HEK293T (cell line): ENCODE results near the gene LGI4.
"Not testable (repeated sequence)": the region's sequence is repeated elsewhere in the genome, so short reads cannot be mapped to it uniquely, and the experiment has no call there.

Experiments used
- CTCF ChIA-PET: fragments of 350-600 bp; formaldehyde crosslinking; extraction: SDS; loops from one replicate; lab custom pipeline; 2021; ENCODE audit warnings: antibody characterized with exemption, inconsistent platforms; lab: Yijun Ruan, JAX
- POLR2A ChIA-PET: fragments of 350-600 bp; formaldehyde crosslinking; extraction: SDS; loops from one replicate; lab custom pipeline; 2020; ENCODE audit warnings: antibody characterized with exemption, inconsistent platforms; lab: Yijun Ruan, JAX
- DNase-seq: peaks from one replicate; pipeline ENCODE4 v3.0.0; 2012; ENCODE audit warnings: mixed read lengths; ENCODE audit errors: extremely low spot score
- ARNT ChIP-seq: fragments of 450-650 bp; IDR thresholded peaks from 2 replicates; pipeline ENCODE4 v1.6.1; 2017; ENCODE audit warnings: mild to moderate bottlenecking
- BHLHE40 ChIP-seq: fragments of 450-650 bp; IDR thresholded peaks from 2 replicates; pipeline ENCODE4 v1.6.1; 2016; ENCODE audit warnings: mild to moderate bottlenecking, moderate library complexity, borderline replicate concordance
- CTBP1 ChIP-seq: fragments of 450-650 bp; IDR thresholded peaks from 2 replicates; pipeline ENCODE4 v1.6.1; 2016; ENCODE audit warnings: borderline replicate concordance
- ELF4 ChIP-seq: fragments of 450-650 bp; IDR thresholded peaks from 2 replicates; pipeline ENCODE4 v1.6.1; 2017; ENCODE audit warnings: antibody characterized with exemption
- FOXA1 ChIP-seq: fragments of 450-650 bp; IDR thresholded peaks from 2 replicates; pipeline ENCODE4 v1.6.1; 2016; ENCODE audit warnings: mild to moderate bottlenecking
- FOXK2 ChIP-seq: fragments of 450-650 bp; IDR thresholded peaks from 2 replicates; pipeline ENCODE4 v1.6.1; 2016; ENCODE audit warnings: mild to moderate bottlenecking
- FOXM1 ChIP-seq: fragments of 450-650 bp; IDR thresholded peaks from 2 replicates; pipeline ENCODE4 v1.6.1; 2017; ENCODE audit warnings: mild to moderate bottlenecking, borderline replicate concordance
- HDGF ChIP-seq: fragments of 450-650 bp; IDR thresholded peaks from 2 replicates; pipeline ENCODE4 v1.6.1; 2017; ENCODE audit warnings: antibody characterized with exemption, borderline replicate concordance
- L3MBTL2 ChIP-seq: fragments of 450-650 bp; conservative IDR thresholded peaks from 2 replicates; pipeline ENCODE4 v1.6.1; 2016; ENCODE audit warnings: mild to moderate bottlenecking
- LEF1 ChIP-seq: fragments of 450-650 bp; IDR thresholded peaks from 2 replicates; pipeline ENCODE4 v1.6.1; 2017; ENCODE audit warnings: mild to moderate bottlenecking, borderline replicate concordance
- NFRKB ChIP-seq: fragments of 450-650 bp; IDR thresholded peaks from 2 replicates; pipeline ENCODE4 v1.6.1; 2016; ENCODE audit warnings: mild to moderate bottlenecking, moderate library complexity
- PKNOX1 ChIP-seq: fragments of 450-650 bp; IDR thresholded peaks from 2 replicates; pipeline ENCODE4 v1.6.1; 2016
- SP1 ChIP-seq: fragments of 450-650 bp; IDR thresholded peaks from 2 replicates; pipeline ENCODE4 v1.6.1; 2017
- SUZ12 ChIP-seq: fragments of 450-650 bp; IDR thresholded peaks from 2 replicates; pipeline ENCODE4 v1.6.1; 2016; ENCODE audit warnings: mild to moderate bottlenecking
- TARDBP ChIP-seq: fragments of 450-650 bp; IDR thresholded peaks from 2 replicates; pipeline ENCODE4 v1.6.1; 2016
- ZNF384 ChIP-seq: fragments of 450-650 bp; IDR thresholded peaks from 2 replicates; pipeline ENCODE4 v1.6.1; 2016

The LGI4 gene

GRCh38 chr19:35135389-35135909, 590 bp upstream of the LGI4 start:
- DNase-seq = peak; percentile 88
- CTCF ChIA-PET = interaction anchor here (0.9 to 1.3 kb wide), 5 partner anchors 8 to 92 kb away, joined by 3 to 4 read pairs (median 3); no protein-coding TSS in a partner anchor
- TF ChIP-seq LEF1 = no peak
- TF ChIP-seq FOXK2 = no peak
- no peak for TF ChIP-seq BHLHE40
- TF ChIP-seq ZNF384 = no peak
- TF ChIP-seq L3MBTL2 = no peak
- TF ChIP-seq SUZ12 = no peak
- no peak for TF ChIP-seq FOXA1
- no peak for TF ChIP-seq ARNT
- no peak for TF ChIP-seq TARDBP
- no peak for TF ChIP-seq CTBP1
- no peak for TF ChIP-seq HDGF
- no peak for TF ChIP-seq FOXM1
- TF ChIP-seq NFRKB = no peak
- no peak for TF ChIP-seq ELF4
- no peak for TF ChIP-seq SP1
- POLR2A ChIA-PET = interaction anchor here (1.2 to 1.3 kb wide), 2 partner anchors 11 to 21 kb away, joined by 5 to 6 read pairs; no protein-coding TSS in a partner anchor

DNA sequence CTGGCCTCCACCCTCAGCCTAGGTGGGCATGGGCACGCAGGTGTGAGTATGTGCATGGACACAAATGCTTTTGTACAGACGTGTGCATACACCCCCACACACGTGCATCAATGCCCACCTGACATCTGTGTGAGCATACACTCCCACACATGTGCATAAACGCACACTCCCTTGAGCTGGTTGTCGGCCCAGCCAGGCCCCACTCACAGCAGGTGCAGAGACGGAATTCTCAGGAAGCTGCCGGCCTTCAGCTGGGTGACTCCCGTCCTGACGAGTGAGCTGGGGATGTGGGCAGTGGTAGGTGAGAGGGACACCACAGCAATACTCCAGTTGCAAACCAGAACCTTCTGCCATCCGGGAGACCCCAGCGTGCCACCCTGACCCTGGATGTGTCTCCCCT, 1.0 kb downstream of the LGI4 start:
- TF ChIP-seq TARDBP (no peak), ARNT (no peak), FOXA1 (no peak), ELF4 (no peak), PKNOX1 (no peak), FOXM1 (no peak), FOXK2 (no peak), BHLHE40 (no peak), CTBP1 (no peak), HDGF (no peak), ZNF384 (no peak), LEF1 (no peak)
- POLR2A ChIA-PET = interaction anchor here (0.9 to 1.0 kb wide), 2 partner anchors 9 to 67 kb away, joined by 3 to 4 read pairs; no protein-coding TSS in a partner anchor
- no peak for DNase-seq
- CTCF ChIA-PET = no interaction called here

DNA sequence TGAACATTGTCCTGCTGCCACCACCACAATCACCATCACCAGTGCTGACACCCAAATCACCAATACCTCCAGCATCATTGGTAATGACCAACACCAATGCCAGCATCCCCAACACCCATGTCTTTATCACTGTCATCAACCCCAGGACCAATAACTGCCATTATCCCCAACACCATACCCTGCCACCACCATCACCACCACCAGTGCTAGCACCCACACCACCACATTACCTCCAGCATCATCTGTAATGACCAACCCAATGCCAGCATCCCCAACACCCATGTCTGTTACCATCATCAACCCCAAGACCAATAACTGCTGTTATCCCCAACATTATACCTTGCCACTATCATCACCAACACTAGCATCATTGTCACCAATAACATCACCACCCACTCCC, 2.6 kb downstream of the LGI4 start:
- DNase-seq = no peak
- CTCF ChIA-PET = no interaction called here
- TF ChIP-seq ZNF384 (no peak), ELF4 (no peak), FOXA1 (no peak), PKNOX1 (no peak)
- POLR2A ChIA-PET = no interaction called here

GRCh38 chr19:35130761-35131720, 3.8 kb downstream of the LGI4 start:
- DNase-seq = no peak
- TF ChIP-seq TARDBP (no peak), ZNF384 (no peak), CTBP1 (no peak), HDGF (no peak), PKNOX1 (no peak), FOXA1 (no peak), L3MBTL2 (no peak), BHLHE40 (no peak), ELF4 (no peak), FOXK2 (no peak), ARNT (no peak), NFRKB (no peak), FOXM1 (no peak), SP1 (no peak), SUZ12 (no peak), LEF1 (no peak)
- POLR2A ChIA-PET = no interaction called here
- CTCF ChIA-PET = interaction anchor here (0.6 kb wide), 1 partner anchor 11 kb away, joined by 4 read pairs; no protein-coding TSS in a partner anchor

DNA sequence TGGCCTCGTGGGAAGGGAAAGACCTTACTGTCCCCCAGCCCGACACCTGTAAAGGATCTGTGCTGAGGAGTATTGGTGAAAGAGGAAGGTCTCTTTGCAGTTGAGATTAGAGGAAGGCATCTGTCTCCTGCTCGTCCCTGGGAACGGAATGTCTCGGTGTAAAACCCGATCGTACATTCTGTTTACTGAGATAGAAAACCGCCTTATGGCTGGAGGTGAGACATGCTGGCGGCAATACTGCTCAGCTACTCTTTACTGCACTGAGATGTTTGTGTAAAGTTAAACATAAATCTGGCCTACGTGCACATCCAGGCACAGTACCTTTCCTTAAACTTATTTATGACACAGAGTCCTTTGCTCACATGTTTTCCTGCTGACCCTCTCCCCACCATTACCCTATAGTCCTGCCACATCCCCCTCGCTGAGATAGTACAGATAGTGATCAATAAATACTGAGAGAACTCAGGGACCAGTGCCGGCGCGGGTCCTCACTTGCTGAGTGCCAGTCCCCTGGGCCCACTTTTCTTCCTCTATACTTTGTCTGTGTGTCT, 5.1 kb downstream of the LGI4 start:
- DNase-seq, POLR2A ChIA-PET, CTCF ChIA-PET: not testable (repeated sequence)

GRCh38 chr19:35128398-35129057, 6.3 kb downstream of the LGI4 start:
- no peak for DNase-seq
- ChIA-PET POLR2A (interaction anchor here (1.0 kb wide), 1 partner anchor 13 kb away, joined by 4 read pairs; no protein-coding TSS in a partner anchor), CTCF (no interaction called here)
- TF ChIP-seq FOXM1 = no peak
- TF ChIP-seq L3MBTL2 = no peak
- TF ChIP-seq NFRKB = no peak
- no peak for TF ChIP-seq PKNOX1
- TF ChIP-seq HDGF = no peak
- TF ChIP-seq CTBP1 = no peak
- no peak for TF ChIP-seq ZNF384
- no peak for TF ChIP-seq SP1
